GM12878 (cell line): Measurements from ENCODE around the gene GGTA1. TPM values are rescaled to one million over a fixed set of nuclear protein-coding genes. Genes with fewer than 3 reads are reported as not detected.

Source experiments
- ATAC-seq: fragments of 200-7000 bp; cut with Tn5 transposase; 3 replicates; pipeline ENCODE4 v1.9.1; 2020; ENCODE audit warnings: mild to moderate bottlenecking, moderate library complexity
- BruUV-seq: library from RNA; stranded (reverse); fragments of 400-500 nt; replicated peaks from 2 replicates; lab custom pipeline; 2021; lab: Mats Ljungman, UMichigan
- CTCF ChIA-PET: fragments of 300-600 bp; sonication (Branson Sonifier 250); formaldehyde crosslinking; extraction: SDS; loops from one replicate; lab custom pipeline; 2021; ENCODE audit warnings: inconsistent platforms; lab: Yijun Ruan, JAX
- POLR2A ChIA-PET: fragments of 350-600 bp; formaldehyde crosslinking; extraction: SDS; loops from one replicate; lab custom pipeline; 2021; ENCODE audit warnings: inconsistent platforms; lab: Charles Lee
- RAD21 ChIA-PET: fragments of 300-600 bp; sonication (Branson Sonifier 250); formaldehyde crosslinking; loops from one replicate; lab custom pipeline; 2023; ENCODE audit warnings: antibody characterized with exemption; ENCODE audit not compliant: unreplicated experiment; lab: Charles Lee
- SMC1A ChIA-PET: fragments of 300-600 bp; sonication (Branson Sonifier 250); formaldehyde crosslinking; loops from one replicate; lab custom pipeline; 2023; ENCODE audit not compliant: unreplicated experiment, uncharacterized antibody; lab: Charles Lee
- DNase-seq: peaks from one replicate; pipeline ENCODE4 v3.0.0-alpha.2; 2011; ENCODE audit warnings: low read depth, low spot score
- FAIRE-seq: peaks from 3 replicates; lab custom pipeline; 2011; peaks lifted over from hg19 to GRCh38; lab: Jason Lieb, UNC
- H2AFZ ChIP-seq: 2 replicates; pipeline ENCODE4 v1.6.0; 2011; ENCODE audit warnings: low read depth, low read length, control low read depth; ENCODE audit not compliant: control insufficient read depth
- H3K27ac ChIP-seq: 2 replicates; pipeline ENCODE4 v1.5.1; 2011; ENCODE audit warnings: control low read depth; ENCODE audit not compliant: control insufficient read depth, insufficient read depth
- H3K27me3 ChIP-seq, 2 experiments: replicated peaks in 1 of 2; 2 replicates each; pipeline versions ENCODE4 v1.6.0 to v1.6.1; 2011; ENCODE audit warnings: low read length in 1 of 2; ENCODE audit not compliant: control insufficient read depth in 2 of 2, insufficient read depth in 2 of 2
- H3K36me3 ChIP-seq, 2 experiments: 2 replicates each; pipeline ENCODE4 v1.5.1; 2011; ENCODE audit warnings: low read length in 1 of 2; ENCODE audit not compliant: control insufficient read depth in 2 of 2, insufficient read depth in 2 of 2
- H3K4me1 ChIP-seq: 2 replicates; pipeline ENCODE4 v1.6.1; 2011; ENCODE audit warnings: mild to moderate bottlenecking, low read length, moderate library complexity, mixed read lengths; ENCODE audit not compliant: control insufficient read depth, insufficient read depth
- H3K4me2 ChIP-seq: 2 replicates; pipeline ENCODE4 v1.6.0; 2011; ENCODE audit warnings: control low read depth; ENCODE audit not compliant: control insufficient read depth, insufficient read depth
- H3K4me3 ChIP-seq: fragments of 200-600 bp; sonication (generic); 2 replicates; pipeline ENCODE4 v1.5.1; 2016
- H3K79me2 ChIP-seq: 2 replicates; pipeline ENCODE4 v1.6.0; 2011; ENCODE audit warnings: low read length; ENCODE audit not compliant: control insufficient read depth, insufficient read depth
- H3K9ac ChIP-seq: 2 replicates; pipeline ENCODE4 v1.8.0; 2011; ENCODE audit warnings: low read length, control low read depth, mixed read lengths; ENCODE audit not compliant: control insufficient read depth, insufficient read depth
- H3K9me3 ChIP-seq: replicated peaks from 3 replicates; pipeline ENCODE4 v1.5.1; 2011; ENCODE audit warnings: mild to moderate bottlenecking, low read length; ENCODE audit not compliant: control insufficient read depth, insufficient read depth
- H4K20me1 ChIP-seq: 2 replicates; pipeline ENCODE4 v1.6.0; 2011; ENCODE audit not compliant: control insufficient read depth, insufficient read depth
- CTCF ChIP-seq, 3 experiments: IDR thresholded peaks in 2 of 3; conservative IDR thresholded peaks in 1 of 3; 2 replicates each; pipeline ENCODE4 v1.5.1; 2011; ENCODE audit warnings: low read depth in 3 of 3, low read length in 3 of 3, mild to moderate bottlenecking in 3 of 3, control low read depth in 2 of 3, moderate library complexity in 2 of 3, inconsistent platforms in 1 of 3, mixed read lengths in 1 of 3; ENCODE audit not compliant: control insufficient read depth in 2 of 3, insufficient read depth in 1 of 3; ENCODE audit errors: extremely low read depth in 1 of 3
- RAD21 ChIP-seq: IDR thresholded peaks from 2 replicates; pipeline ENCODE4 v1.6.1; 2011; ENCODE audit warnings: mild to moderate bottlenecking, low read depth, low read length, moderate library complexity; ENCODE audit not compliant: insufficient read depth
- RCOR1 ChIP-seq: conservative IDR thresholded peaks from 2 replicates; pipeline ENCODE4 v1.6.1; 2012; ENCODE audit warnings: low read depth, low read length, improper control_type of control experiment
- SMC3 ChIP-seq: IDR thresholded peaks from 2 replicates; pipeline ENCODE4 v1.6.1; 2011; ENCODE audit warnings: low read length, improper control_type of control experiment, borderline replicate concordance
- WGBS: methylation state at CpG from one replicate; pipeline ENCODE4 v1.1.6; 2016; ENCODE audit warnings: low lambda C conversion rate; ENCODE audit not compliant: insufficient replicate concordance, insufficient coverage; ENCODE audit errors: missing lambda C conversion rate; 5-methylcytosine and 5-hydroxymethylcytosine counted together
- in situ Hi-C: fragments of 300-500 bp; cut with MboI; formaldehyde crosslinking; loops from 9 replicates; pipeline ENCODE4 v1.14.3; 2018; ENCODE audit warnings: mixed read lengths
- intact Hi-C: fragments of 100-400 bp; cut with micrococcal nuclease; formaldehyde crosslinking; loops from one replicate; pipeline ENCODE4 v1.14.2; 2022; ENCODE audit not compliant: unreplicated experiment
- polyA plus RNA-seq, 11 experiments: library from polyadenylated mRNA; depleted of rRNA in 4 of 11; unstranded in 6 of 11; stranded (reverse) in 5 of 11; fragments of >200 nt; fragmentation: Nextera tagmentation in 4 of 11; fragmentation: Illumina TruSeq in 1 of 11; extraction: Ambion mirVana in 4 of 11; extraction: Trizol in 1 of 11; gene quantifications; 1 replicate in 1 of 11; 2 replicates in 10 of 11; pipeline versions ENCODE4 v1.2.1 to v1.2.3, GENCODE V29; 2011 to 2016; ENCODE audit warnings: inconsistent platforms in 2 of 11, missing spikeins in 2 of 11, low read depth in 1 of 11
- total RNA-seq, 4 experiments: library from RNA; depleted of rRNA in 3 of 4; stranded (reverse); fragments of >200 nt in 3 of 4; fragmentation: Illumina TruSeq in 1 of 4; extraction: Trizol in 1 of 4; gene quantifications; 2 replicates each; pipeline versions ENCODE4 v1.2.1 to v1.2.3, GENCODE V29; 2013 to 2021

GGTA1 gene
- total and polyA plus RNA-seq, 10 of the 15 experiments (the other 5 are each of a cell fraction or from before 2014, with no cell fraction given): 0.09 to 0.65 (median 0.17) TPM; not detected in 2

GRCh38 chr9:121545875-121546423 is 46.3 kb upstream of the GGTA1 start:
- ChIA-PET RAD21 (interaction anchor here (0.6 to 1.3 kb wide), 6 partner anchors 10 to 141 kb away, joined by 3 to 7 read pairs (median 3); no protein-coding TSS in a partner anchor), SMC1A (interaction anchor here (0.6 to 1.3 kb wide), 2 partner anchors 138 to 1454 kb away, joined by 4 to 5 read pairs; no protein-coding TSS in a partner anchor), POLR2A (no interaction called here), CTCF (interaction anchor here (0.6 to 2.7 kb wide), 18 partner anchors 11 to 1263 kb away, joined by 3 to 16 read pairs (median 4); no protein-coding TSS in a partner anchor)
- no TSS peak for BruUV-seq
- H3K79me2 ChIP-seq: no peaks in the 10 kb centered on the region
- no peak for FAIRE-seq
- H4K20me1 ChIP-seq: no peaks in the 10 kb centered on the region; the same call in 1 of the 2 replicates
- TF ChIP-seq RAD21 (peak; percentile 96), CTCF (IDR thresholded peaks at IDR 0.05 in 2 of 3, conservative IDR thresholded peaks at IDR 0.05 in 1 of 3; ENCODE audit: control insufficient read depth in 2 of 3, extremely low read depth in 1 of 3, insufficient read depth in 1 of 3, low read depth in 3 of 3, low read length in 3 of 3) (peak; percentile 88 to 98 (median 89)), SMC3 (peak; percentile 58; the same call in 1 of the 2 replicates), RCOR1 (no peak)
- H3K27me3 ChIP-seq: no peaks in the 10 kb centered on the region
- in situ Hi-C loops (loop anchor here (5.0 kb wide), 2 partner anchors 141 to 446 kb away; no protein-coding TSS in a partner anchor), intact Hi-C loops (loop anchor here (1.0 to 10.0 kb wide), 3 partner anchors 138 to 579 kb away; no protein-coding TSS in a partner anchor)
- H3K9ac ChIP-seq: no peak overlapping the region
- H3K36me3 ChIP-seq: no peaks in the 10 kb centered on the region
- no peak for DNase-seq
- no peak overlapping the region for H3K4me2 ChIP-seq
- no peak overlapping the region for H3K27ac ChIP-seq
- H2AFZ ChIP-seq: no peak overlapping the region
- 16% methylated on average over 26 of the region's 27 CpGs for WGBS
- no peaks in the 10 kb centered on the region for H3K9me3 ChIP-seq
- H3K4me3 ChIP-seq: no peak overlapping the region
- no peaks in the 10 kb centered on the region for H3K4me1 ChIP-seq
- ATAC-seq: peak; percentile 99
